Adrenal gland (tissue), 5 donors: Measurements from ENCODE around the gene RIPOR2.

Source experiments
- POLR2A ChIP-seq, 2 donors: fragments of 450-650 bp; IDR thresholded peaks; one replicate each; pipeline ENCODE4 v1.6.1; 2017; ENCODE audit warnings: antibody characterized with exemption in 2 of 2, mild to moderate bottlenecking in 2 of 2, moderate library complexity in 1 of 2
- TF ChIP-seq, protein P1 (sequence below), 6 experiments: fragments of 450-650 bp in 4 of 6; fragments of 200-600 bp in 2 of 6; sonication (generic) in 1 of 6; IDR thresholded peaks; 1 replicate in 5 of 6; 2 replicates in 1 of 6; pipeline versions ENCODE4 v1.5.1 to v1.8.0; 2016 to 2021; ENCODE audit warnings: antibody characterized with exemption in 6 of 6, mild to moderate bottlenecking in 2 of 6, moderate library complexity in 1 of 6
- donor health status: DM: no; HTN: no; CAD: no.

DNA sequence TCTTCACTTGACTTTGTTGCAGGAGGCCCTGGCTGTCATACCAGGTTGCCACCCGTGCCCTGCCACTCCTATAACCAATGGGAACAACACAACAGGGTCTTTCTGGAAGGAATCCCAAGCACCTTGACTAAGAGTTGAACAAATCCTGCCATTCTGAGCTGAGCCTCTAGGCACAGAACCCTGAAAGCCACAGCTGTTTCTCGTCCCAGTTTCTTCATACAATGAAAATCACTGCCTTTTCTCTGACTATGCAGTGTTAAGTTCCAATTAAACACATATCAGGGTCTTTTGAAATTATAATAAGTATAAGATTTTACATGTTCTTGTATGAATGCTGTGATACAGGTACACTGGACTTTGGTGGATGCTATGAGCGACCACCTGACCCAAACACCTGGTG lies 54.4 kb downstream of the RIPOR2 start:
- TF ChIP-seq, protein P1, sequence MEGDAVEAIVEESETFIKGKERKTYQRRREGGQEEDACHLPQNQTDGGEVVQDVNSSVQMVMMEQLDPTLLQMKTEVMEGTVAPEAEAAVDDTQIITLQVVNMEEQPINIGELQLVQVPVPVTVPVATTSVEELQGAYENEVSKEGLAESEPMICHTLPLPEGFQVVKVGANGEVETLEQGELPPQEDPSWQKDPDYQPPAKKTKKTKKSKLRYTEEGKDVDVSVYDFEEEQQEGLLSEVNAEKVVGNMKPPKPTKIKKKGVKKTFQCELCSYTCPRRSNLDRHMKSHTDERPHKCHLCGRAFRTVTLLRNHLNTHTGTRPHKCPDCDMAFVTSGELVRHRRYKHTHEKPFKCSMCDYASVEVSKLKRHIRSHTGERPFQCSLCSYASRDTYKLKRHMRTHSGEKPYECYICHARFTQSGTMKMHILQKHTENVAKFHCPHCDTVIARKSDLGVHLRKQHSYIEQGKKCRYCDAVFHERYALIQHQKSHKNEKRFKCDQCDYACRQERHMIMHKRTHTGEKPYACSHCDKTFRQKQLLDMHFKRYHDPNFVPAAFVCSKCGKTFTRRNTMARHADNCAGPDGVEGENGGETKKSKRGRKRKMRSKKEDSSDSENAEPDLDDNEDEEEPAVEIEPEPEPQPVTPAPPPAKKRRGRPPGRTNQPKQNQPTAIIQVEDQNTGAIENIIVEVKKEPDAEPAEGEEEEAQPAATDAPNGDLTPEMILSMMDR (IDR thresholded peaks at IDR 0.05): no peak
- no peak for TF ChIP-seq POLR2A (IDR thresholded peaks at IDR 0.05)
